Nephron (organoid): ENCODE results near the gene PPDPF.

Experiments
- H3K27ac Mint-ChIP-seq, 3 experiments: 2 replicates each; pipeline ENCODE4 v1.8.0; 2020; ENCODE audit warnings: mixed read lengths in 3 of 3, mild to moderate bottlenecking in 2 of 3, moderate library complexity in 1 of 3
- H3K27me3 Mint-ChIP-seq: 2 replicates; pipeline ENCODE4 v1.8.0; 2021; ENCODE audit warnings: low read depth, mild to moderate bottlenecking, moderate library complexity, mixed read lengths
- H3K36me3 Mint-ChIP-seq: 2 replicates; pipeline ENCODE4 v1.8.0; 2020; ENCODE audit warnings: low read depth, mixed read lengths
- H3K4me1 Mint-ChIP-seq: 2 replicates; pipeline ENCODE4 v1.8.0; 2020; ENCODE audit warnings: mixed read lengths
- H3K4me3 Mint-ChIP-seq, 3 experiments: 2 replicates each; pipeline ENCODE4 v1.8.0; 2020; ENCODE audit warnings: mild to moderate bottlenecking in 3 of 3, mixed read lengths in 3 of 3, moderate library complexity in 2 of 3
- H3K9me3 Mint-ChIP-seq: 2 replicates; pipeline ENCODE4 v1.8.0; 2020; ENCODE audit warnings: mixed read lengths
- TF ChIP-seq, protein P1 (sequence below), 3 experiments: fragments of 200-600 bp; sonication (generic); IDR thresholded peaks; one replicate each; pipeline ENCODE4 v1.5.0; 2021; ENCODE audit warnings: antibody characterized with exemption in 3 of 3; ENCODE audit not compliant: unreplicated experiment in 3 of 3

PPDPF gene

DNA sequence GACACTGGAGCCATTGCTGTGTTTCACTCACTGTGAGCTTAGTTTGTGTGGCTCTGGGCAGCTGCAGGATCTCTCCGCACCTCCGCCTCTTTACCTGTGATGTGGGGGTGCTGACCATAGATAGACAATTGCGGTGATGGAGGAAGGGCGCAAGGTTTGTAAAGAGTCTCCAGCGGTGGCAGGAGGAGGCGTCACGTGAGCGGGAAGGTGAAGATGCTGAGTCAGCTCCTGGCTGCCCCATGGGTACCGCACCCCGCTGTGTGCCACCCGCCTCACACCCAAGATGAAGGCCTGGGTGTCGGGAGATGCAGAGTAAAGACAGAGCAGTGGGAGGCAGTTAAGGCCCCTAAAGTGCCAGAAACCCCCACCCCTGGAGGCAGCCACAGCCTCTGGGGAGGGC is 39.1 kb upstream of the PPDPF start:
- peaks cover 4% of the 10 kb centered on the region for H3K9me3 Mint-ChIP-seq

DNA sequence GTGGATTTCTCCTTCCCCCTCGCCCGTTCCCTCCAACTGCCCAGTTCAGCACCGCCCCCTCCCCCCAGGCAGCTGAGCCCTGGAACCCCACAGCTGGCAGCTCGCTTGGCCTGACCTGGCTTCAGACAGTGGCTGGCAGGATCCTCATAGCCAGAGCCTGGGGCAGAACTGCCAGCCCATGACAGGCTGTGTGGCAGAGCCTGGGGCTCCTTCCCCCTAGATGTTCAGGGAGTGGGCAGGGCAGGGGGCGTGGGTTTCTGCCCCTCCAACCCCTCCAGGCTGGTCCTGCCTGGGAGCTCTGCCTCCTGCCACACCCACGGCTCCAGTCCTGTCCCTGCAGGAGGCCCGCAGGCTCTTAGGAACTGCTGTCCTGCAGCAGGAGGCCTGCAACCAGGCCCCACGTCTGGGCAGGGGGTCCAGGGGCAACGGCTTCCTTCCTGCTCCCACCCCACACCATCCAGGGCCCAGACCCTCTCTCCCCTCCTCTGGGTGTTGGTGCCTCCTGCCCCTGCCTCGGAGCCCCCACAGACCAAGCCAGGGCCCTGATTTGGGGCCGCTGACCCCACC is 38.5 kb upstream of the PPDPF start:
- H3K27me3 Mint-ChIP-seq = peaks cover 54% of the 10 kb centered on the region
- H3K27ac Mint-ChIP-seq = no peak overlapping the region
- H3K9me3 Mint-ChIP-seq = peaks cover 4% of the 10 kb centered on the region
- H3K4me3 Mint-ChIP-seq = no peak overlapping the region
- no peaks in the 10 kb centered on the region for H3K36me3 Mint-ChIP-seq
- TF ChIP-seq, protein P1, sequence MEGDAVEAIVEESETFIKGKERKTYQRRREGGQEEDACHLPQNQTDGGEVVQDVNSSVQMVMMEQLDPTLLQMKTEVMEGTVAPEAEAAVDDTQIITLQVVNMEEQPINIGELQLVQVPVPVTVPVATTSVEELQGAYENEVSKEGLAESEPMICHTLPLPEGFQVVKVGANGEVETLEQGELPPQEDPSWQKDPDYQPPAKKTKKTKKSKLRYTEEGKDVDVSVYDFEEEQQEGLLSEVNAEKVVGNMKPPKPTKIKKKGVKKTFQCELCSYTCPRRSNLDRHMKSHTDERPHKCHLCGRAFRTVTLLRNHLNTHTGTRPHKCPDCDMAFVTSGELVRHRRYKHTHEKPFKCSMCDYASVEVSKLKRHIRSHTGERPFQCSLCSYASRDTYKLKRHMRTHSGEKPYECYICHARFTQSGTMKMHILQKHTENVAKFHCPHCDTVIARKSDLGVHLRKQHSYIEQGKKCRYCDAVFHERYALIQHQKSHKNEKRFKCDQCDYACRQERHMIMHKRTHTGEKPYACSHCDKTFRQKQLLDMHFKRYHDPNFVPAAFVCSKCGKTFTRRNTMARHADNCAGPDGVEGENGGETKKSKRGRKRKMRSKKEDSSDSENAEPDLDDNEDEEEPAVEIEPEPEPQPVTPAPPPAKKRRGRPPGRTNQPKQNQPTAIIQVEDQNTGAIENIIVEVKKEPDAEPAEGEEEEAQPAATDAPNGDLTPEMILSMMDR (IDR thresholded peaks at IDR 0.05; ENCODE audit: unreplicated experiment in 3 of 3) = no peak
- peaks cover 5% of the 10 kb centered on the region for H3K4me1 Mint-ChIP-seq

More for the DNA sequence above, 39.1 kb upstream of the PPDPF start:
- TF ChIP-seq, protein P1 (IDR thresholded peaks at IDR 0.05; ENCODE audit: unreplicated experiment in 3 of 3) = no peak
- Mint-ChIP-seq H3K27me3 (peaks cover 59% of the 10 kb centered on the region), H3K4me1 (peaks cover 5% of the 10 kb centered on the region), H3K27ac (no peak overlapping the region), H3K4me3 (no peak overlapping the region), H3K36me3 (no peaks in the 10 kb centered on the region)

DNA sequence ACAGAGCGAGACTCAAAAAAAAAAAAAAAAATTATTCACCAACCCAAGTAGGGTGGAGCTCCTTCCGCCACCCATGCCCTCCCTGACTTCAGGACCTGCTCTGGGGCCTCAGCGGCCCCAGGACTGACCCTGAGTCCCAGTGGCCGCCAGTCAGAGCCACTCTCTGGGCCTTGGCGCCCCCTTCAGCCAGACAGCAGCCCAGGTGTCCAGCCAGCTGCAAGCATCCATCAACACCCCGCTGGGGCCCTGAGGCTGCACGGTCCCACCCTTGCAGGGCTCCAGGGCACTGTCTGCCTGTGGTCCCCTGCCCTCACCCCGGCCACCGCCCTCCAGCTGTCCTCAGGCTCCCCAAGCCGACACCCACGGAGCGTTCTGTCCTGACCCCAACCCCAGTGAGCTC is 36.7 kb upstream of the PPDPF start:
- peaks cover 5% of the 10 kb centered on the region for H3K4me1 Mint-ChIP-seq
- H3K9me3 Mint-ChIP-seq = peaks cover 4% of the 10 kb centered on the region
- H3K27me3 Mint-ChIP-seq = peaks cover 44% of the 10 kb centered on the region
- H3K27ac Mint-ChIP-seq = no peak overlapping the region
- H3K4me3 Mint-ChIP-seq = no peak overlapping the region
- no peaks in the 10 kb centered on the region for H3K36me3 Mint-ChIP-seq
- TF ChIP-seq, protein P1 (IDR thresholded peaks at IDR 0.05; ENCODE audit: unreplicated experiment in 3 of 3) = no peak

DNA sequence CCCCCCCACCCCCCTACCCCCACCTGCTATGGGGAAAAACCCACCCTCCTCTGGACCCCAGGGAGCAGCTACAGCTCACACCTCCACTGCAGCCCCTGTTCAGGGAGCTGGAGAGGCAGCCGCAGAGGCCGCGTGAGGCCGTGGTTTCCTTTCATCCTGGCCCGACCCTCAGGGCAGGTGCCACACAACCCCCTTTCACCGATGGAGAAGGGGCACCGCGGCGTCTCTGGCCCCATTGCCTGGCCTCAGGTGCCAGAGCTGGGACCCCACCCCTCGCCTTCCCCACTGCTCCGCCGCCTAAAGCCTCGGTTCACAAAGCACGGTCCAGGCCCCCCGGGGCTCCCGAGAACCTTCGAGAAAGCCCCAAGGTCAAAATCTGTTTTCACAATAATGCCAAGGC is 36.3 kb upstream of the PPDPF start:
- TF ChIP-seq, protein P1 (IDR thresholded peaks at IDR 0.05; ENCODE audit: unreplicated experiment in 3 of 3) = no peak
- no peak overlapping the region for H3K27ac Mint-ChIP-seq
- peaks cover 46% of the 10 kb centered on the region for H3K27me3 Mint-ChIP-seq
- H3K36me3 Mint-ChIP-seq = no peaks in the 10 kb centered on the region
- no peak overlapping the region for H3K4me3 Mint-ChIP-seq
- peaks cover 4% of the 10 kb centered on the region for H3K9me3 Mint-ChIP-seq
- H3K4me1 Mint-ChIP-seq = peaks cover 5% of the 10 kb centered on the region

DNA sequence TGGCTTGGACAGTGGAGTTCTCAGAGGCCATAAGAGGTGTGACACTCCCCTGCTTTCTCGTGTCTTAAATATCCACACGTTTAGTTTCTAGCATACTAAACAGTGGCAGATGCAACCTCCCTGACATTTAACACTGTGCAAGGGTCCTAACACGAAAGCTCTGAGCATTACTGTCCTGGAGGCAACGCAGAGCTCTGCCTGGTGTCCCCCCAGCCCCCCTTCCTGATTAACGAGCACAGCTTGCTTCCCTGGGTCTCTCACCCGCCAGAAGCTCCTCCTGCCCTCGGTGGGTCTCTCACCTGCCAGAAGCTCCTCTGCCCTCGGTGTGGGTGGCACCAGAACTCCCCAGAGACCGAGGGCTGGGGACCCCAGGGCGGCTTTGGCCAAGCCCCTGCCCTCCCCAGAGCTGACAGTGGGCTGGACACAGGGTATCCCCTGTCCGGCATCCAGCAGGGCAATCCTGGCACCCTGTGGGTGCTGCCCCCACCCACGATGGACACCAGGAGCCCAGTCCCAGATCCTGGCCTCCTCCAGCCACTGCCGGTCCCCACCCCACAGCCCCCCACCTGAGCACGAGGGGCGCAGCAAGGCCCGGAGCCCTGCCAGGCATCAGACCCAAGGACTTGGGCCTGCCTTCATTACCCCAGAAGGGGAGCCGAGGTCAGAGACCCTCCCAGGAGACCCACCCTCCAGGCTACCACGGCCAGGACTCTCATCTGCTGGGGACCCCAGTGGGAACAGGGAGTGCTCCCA is 35.7 kb upstream of the PPDPF start:
- TF ChIP-seq, protein P1 (IDR thresholded peaks at IDR 0.05; ENCODE audit: unreplicated experiment in 3 of 3) = no peak
- Mint-ChIP-seq H3K4me3 (no peak overlapping the region), H3K27ac (no peak overlapping the region), H3K4me1 (peaks cover 5% of the 10 kb centered on the region), H3K36me3 (no peaks in the 10 kb centered on the region), H3K27me3 (peaks cover 47% of the 10 kb centered on the region), H3K9me3 (peaks cover 4% of the 10 kb centered on the region)
